Myocyte (in vitro differentiated cells): ENCODE measurements around the gene ASIC3. TPM values are rescaled to one million over a fixed set of nuclear protein-coding genes. Genes with fewer than 3 reads are reported as not detected.
A peak's percentile ranks its signal among the peaks of the same experiment; 100 is the strongest.
"Not testable (repeated sequence)": the region's sequence is repeated elsewhere in the genome, so short reads cannot be mapped to it uniquely, and the experiment has no call there.

Experiments used
- DNase-seq: peaks from one replicate; pipeline ENCODE4 v3.0.0-alpha.2; 2012; ENCODE audit warnings: low read depth
- polyA plus RNA-seq: library from polyadenylated mRNA; unstranded; fragments of >200 nt; gene quantifications from one replicate; pipeline ENCODE4 v1.2.1, GENCODE V29; 2012; ENCODE audit warnings: missing spikeins
- total RNA-seq: library from RNA; depleted of rRNA; stranded (reverse); fragments of >200 nt; gene quantifications from 2 replicates; pipeline ENCODE4 v1.2.3, GENCODE V29; 2014

The ASIC3 gene
- total RNA-seq, result 3.6 and 5.5 TPM in 2 replicates
- polyA plus RNA-seq, result 17.5 TPM

GRCh38 chr7:151047976-151048815, at the start of gene ASIC3:
TSS of gene ASIC3 (plus strand) at chr7:151048531. CDS start at chr7:151048886, 355 bp downstream.
- DNase-seq, result no peak

DNA sequence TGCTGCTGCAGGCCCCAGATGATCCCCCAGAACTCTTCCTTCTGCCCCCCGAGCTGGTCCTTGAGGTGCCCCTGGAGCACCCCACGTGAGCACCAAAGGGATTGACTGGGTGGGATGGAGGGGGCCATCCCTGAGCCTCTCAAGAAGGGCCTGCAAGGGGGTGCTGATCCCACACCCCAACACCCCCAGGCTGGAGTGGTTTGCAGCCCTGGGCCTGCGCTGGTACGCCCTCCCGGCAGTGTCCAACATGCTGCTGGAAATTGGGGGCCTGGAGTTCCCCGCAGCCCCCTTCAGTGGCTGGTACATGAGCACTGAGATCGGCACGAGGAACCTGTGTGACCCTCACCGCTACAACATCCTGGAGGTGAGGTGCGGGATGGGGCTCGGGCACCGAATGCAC, 49.3 kb upstream of the ASIC3 start:
- DNase-seq, result no peak

DNA sequence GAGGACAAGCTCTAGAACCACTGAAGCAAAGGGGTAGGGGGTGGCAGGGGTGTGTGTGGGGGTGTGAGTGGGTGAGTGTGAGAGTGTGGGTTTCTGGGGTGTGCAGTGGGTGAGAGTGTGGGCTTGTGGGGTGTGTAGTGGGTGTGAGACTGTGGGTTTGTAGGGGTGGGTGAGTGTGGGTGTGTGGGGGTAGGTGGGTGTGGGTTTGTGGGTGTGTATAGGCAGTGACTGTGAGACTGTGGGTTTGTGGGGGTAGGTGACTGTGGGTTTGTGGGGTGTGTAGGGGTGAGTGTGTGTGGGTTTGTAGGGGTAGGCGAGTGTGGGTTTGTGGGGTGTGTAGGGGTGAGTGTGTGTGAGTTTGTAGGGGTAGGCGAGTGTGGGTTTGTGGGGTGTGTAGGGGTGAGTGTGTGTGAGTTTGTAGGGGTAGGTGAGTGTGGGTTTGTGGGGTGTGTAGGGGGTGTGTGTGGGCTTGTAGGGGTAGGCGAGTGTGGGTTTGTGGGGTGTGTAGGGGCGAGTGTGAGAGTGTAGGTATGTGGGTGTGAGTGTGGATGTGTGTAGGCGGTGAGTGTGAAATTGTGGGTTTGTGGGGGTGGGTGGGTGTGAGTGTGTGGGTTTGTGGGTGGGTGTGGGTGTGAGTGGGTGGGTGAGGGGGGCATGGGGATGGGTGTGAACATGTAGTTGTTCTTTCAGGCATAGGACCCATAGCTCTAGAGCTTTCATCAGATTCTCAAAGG, 48.7 kb upstream of the ASIC3 start:
- no peak for DNase-seq

- DNase-seq, result no peak
These were observed 47.3 kb upstream of the ASIC3 start for GRCh38 chr7:151000897-151001495.

GRCh38 chr7:151001546-151001945, 46.8 kb upstream of the ASIC3 start:
- no peak for DNase-seq

DNA sequence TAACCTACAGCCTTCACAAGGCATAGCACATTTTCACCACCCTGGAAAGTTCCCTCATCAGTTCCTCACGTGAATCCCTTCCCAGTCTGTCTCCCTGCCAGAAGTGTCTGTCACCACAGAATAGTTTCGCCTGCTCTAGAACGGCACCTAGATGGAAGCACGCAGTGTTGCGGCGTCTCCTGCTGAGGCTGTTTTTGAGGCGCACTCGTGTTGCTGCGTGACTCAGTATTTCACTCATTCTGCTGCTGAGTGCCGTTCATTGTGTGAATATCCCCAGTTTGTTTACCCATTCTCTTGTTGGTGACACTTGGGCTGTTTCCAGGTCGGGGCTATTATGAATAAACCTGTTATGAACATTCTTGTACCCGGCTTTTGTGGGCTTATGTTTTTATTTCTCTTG, 44.8 kb upstream of the ASIC3 start:
- no peak for DNase-seq

DNA sequence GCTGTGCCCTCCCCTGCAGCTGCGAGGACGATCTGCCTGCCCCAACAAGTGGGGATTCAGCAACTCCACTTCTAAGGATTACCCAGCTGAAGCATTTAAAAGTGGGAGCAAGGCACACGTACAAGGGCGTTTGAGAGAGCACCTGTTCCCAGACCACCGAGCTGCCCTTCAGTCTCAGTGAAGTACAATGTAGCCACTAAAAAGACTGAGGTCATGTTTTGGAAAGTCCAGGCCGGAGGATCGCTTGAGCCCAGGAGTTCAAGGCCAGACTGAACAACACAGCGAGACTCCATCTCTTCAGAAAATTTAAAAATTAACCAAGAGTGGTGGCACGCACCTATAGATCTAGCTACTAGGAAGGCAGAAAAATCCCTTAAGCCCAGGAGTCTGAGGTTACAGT, 42.8 kb upstream of the ASIC3 start:
- no peak for DNase-seq

DNA sequence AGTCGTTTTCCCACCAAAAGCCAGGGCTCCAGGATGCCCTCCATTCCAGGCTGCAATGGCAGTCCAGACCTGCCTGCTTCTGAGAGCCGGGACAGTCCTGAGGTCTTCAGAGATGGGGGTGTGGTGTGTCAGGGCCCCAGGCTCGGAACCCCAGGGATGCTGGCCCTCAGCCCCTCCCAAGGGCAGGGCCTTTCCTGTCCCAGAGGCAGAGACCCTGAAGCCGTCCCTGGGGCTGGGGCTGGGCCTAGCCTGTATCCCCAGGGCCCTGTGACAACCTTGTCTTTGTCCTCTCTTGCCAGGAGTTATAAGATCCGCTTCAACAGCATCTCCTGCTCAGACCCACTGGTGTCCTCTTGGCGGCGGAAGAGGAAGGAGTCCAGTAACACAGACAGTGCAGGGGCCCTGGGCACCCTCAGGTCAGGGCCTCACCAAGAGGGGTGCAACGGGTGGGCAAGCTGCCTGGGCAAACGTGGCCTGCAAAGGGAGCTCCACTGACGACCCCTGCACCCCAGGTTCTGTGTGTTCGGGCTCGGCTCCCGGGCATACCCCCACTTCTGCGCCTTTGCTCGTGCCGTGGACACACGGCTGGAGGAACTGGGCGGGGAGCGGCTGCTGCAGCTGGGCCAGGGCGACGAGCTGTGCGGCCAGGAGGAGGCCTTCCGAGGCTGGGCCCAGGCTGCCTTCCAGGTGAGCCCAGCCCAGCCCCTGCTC, 41.6 kb upstream of the ASIC3 start:
- no peak for DNase-seq

- no peak for DNase-seq
These were observed 40.8 kb upstream of the ASIC3 start for GRCh38 chr7:151007469-151007898.

GRCh38 chr7:151008143-151008510, 40.2 kb upstream of the ASIC3 start:
- DNase-seq, result no peak

DNA sequence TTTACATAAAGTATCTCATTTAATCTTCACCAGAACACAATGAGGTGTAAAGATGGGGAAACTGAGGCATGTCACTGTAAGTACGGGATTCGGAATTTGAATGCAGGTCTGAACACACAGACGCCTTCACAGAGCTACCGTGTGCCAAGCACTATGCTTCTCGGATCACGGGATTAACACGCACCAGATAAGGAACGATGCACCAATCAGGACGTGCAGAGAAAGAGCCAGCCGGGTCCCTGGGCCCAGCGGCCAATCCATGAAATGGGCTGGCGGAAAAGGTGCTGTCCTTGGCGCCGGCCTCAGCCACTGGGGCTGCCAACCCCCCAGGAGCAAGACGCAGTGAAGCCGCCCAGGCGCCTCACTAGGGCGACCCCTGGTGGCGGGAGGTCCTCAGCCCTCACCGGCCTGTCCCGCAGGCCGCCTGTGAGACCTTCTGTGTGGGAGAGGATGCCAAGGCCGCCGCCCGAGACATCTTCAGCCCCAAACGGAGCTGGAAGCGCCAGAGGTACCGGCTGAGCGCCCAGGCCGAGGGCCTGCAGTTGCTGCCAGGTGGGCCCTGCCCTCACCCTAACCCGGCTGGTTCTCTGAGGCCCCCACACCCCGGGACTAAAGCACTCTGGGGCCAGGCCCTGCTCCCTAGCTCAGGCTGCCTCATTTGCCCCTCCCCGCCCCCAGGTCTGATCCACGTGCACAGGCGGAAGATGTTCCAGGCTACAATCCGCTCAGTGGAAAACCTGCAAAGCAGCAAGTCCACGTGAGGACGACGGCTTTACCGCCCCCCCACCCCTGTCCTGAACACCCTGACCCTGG, 39.6 kb upstream of the ASIC3 start:
- no peak for DNase-seq

DNA sequence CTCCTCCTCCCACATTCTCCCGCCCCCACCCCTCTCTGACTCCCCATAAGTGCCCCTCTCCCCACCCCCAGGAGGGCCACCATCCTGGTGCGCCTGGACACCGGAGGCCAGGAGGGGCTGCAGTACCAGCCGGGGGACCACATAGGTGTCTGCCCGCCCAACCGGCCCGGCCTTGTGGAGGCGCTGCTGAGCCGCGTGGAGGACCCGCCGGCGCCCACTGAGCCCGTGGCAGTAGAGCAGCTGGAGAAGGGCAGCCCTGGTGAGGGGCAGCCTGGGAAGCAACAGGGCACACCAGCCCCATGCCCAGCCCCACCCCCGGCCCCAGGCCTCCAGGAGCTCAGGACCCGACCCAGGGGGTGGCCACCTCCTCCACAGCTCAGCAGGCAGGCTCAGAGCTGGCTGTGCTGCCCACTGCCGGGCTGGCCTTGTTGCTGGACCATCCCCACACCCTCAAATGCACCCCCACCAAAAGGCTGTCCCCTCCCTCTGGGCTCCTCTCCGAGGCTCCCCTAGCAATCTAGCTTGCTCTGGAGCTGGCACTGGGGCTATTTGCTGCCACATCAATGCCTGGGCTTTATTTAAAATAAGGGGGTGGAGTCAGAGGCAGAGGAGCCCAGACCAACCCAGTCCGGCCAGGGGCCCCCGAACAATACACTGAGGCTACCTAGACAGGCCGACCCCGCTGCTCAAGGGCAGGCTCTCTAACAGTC, 38.8 kb upstream of the ASIC3 start:
- no peak for DNase-seq

- no peak for DNase-seq
These were observed 38.4 kb upstream of the ASIC3 start for GRCh38 chr7:151010037-151010306.

DNA sequence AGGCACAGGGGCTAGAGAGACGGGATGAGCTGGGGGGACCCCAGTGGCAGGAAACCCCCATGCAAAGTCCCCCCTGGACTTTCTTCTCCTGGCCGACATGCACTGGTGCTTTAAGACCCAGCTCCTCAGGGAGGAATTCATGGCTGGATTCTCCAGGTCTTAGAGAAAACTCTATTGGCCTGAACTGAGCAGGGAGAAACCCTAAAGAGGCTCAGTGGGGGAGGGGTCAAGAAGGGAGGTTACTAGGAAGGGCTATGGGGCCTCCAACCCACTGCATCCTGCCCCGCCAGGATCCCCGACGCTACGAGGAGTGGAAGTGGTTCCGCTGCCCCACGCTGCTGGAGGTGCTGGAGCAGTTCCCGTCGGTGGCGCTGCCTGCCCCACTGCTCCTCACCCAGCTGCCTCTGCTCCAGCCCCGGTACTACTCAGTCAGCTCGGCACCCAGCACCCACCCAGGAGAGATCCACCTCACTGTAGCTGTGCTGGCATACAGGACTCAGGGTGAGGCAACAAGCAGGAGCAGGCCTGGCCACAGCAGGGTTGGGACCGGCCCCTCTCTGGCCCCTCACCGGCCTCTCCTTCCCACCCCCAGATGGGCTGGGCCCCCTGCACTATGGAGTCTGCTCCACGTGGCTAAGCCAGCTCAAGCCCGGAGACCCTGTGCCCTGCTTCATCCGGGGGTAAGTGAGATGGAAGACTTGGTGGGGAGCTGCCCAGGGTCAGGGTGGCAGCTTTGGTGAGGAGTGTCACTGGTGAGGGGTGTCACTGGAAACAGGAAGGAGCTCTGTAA, 37.8 kb upstream of the ASIC3 start:
- DNase-seq, result no peak

DNA sequence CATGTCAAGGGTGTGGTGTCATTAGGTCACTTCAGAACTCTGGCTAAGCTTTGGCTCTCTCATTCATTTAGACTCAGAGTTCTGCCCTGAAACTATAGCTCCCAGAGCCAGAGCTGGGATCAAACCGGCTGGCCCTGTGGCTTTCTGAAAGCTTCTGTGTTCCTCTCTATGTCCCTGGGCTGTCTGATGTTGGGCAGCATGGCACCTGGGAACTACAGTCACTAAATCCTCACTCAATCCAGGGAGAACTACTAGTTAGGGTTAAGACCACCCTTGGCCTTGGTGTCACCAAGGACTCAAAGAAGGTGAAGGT, 37.3 kb upstream of the ASIC3 start:
- no peak for DNase-seq

DNA sequence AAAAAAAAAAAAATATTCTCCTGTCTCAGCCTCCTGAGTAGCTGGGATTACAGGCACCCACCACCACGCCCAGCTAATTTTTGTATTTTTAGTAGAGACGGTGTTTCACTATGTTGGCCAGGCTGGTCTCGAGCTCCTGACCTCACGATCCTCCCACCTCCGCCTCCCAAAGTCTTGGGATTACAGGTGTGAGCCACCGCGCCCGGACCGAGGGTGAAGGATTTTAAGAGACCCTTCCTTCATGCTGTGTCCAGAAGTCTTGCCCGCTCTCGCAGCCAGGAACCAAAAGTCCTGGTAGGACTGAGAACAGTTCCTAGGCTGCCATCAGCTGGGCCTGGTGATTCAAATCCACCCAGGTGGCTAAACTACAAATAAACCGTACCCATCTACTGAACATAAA, 36.7 kb upstream of the ASIC3 start:
- DNase-seq, result not testable (repeated sequence)

GRCh38 chr7:151012031-151012692, 36.2 kb upstream of the ASIC3 start:
- no peak for DNase-seq

- DNase-seq, result peak; percentile 31
These were observed 35.4 kb upstream of the ASIC3 start for GRCh38 chr7:151012911-151013347.

GRCh38 chr7:151013356-151013732, 35.0 kb upstream of the ASIC3 start:
- no peak for DNase-seq
